GM21447 (cell line): ENCODE data around the gene GALR2.

Source experiments
- ATAC-seq: cut with Tn5 transposase; IDR thresholded peaks from one replicate; pipeline ENCODE4 v1.9.1; 2021; ENCODE audit not compliant: unreplicated experiment

The GALR2 gene

GRCh38 chr17:76092526-76093413 is 18.2 kb downstream of the GALR2 start:
- no peak for ATAC-seq

GRCh38 chr17:76094046-76094445 is 19.5 kb downstream of the GALR2 start:
- ATAC-seq, result no peak

- ATAC-seq, result no peak
Observed at GRCh38 chr17:76095943-76096342, 21.4 kb downstream of the GALR2 start.

- ATAC-seq, result no peak
Observed at GRCh38 chr17:76097716-76098295, 23.2 kb downstream of the GALR2 start.

GRCh38 chr17:76102944-76103273 is 28.3 kb downstream of the GALR2 start:
- ATAC-seq, result no peak

GRCh38 chr17:76103274-76104139 is 28.9 kb downstream of the GALR2 start, which contains the start of gene EXOC7:
Gene EXOC7 (minus strand): TSS chr17:76103787. CDS start chr17:76103692, 95 bp downstream.
- peak; percentile 87 for ATAC-seq

- ATAC-seq, result no peak
Observed at GRCh38 chr17:76104140-76104895, 29.7 kb downstream of the GALR2 start.

GRCh38 chr17:76104896-76105231 is 30.3 kb downstream of the GALR2 start:
- ATAC-seq, result no peak

GRCh38 chr17:76106703-76107102 is 32.1 kb downstream of the GALR2 start:
- ATAC-seq, result no peak

GRCh38 chr17:76107509-76107908 is 32.9 kb downstream of the GALR2 start:
- ATAC-seq, result no peak

GRCh38 chr17:76111956-76112355 is 37.4 kb downstream of the GALR2 start:
- no peak for ATAC-seq

- no peak for ATAC-seq
Observed at GRCh38 chr17:76115138-76115754, 40.7 kb downstream of the GALR2 start.

GRCh38 chr17:76119409-76120371 is 45.1 kb downstream of the GALR2 start:
- ATAC-seq, result no peak

- no peak for ATAC-seq
Observed at GRCh38 chr17:76120658-76121008, 46.1 kb downstream of the GALR2 start.

- ATAC-seq, result no peak
Observed at GRCh38 chr17:76121932-76122430, 47.4 kb downstream of the GALR2 start.

- no peak for ATAC-seq
Observed at GRCh38 chr17:76122431-76123190, 48.0 kb downstream of the GALR2 start.

GRCh38 chr17:76123191-76123499 is 48.6 kb downstream of the GALR2 start:
- ATAC-seq, result no peak

GRCh38 chr17:76123749-76124581 is 49.4 kb downstream of the GALR2 start:
- no peak for ATAC-seq
